K562 (cell line): ENCODE results near the gene ATP9A. TPM values are rescaled to one million over a fixed set of nuclear protein-coding genes. Genes with fewer than 3 reads are reported as not detected.

Experiments used
- ATAC-seq: fragments of 200-7000 bp; cut with Tn5 transposase; 3 replicates; pipeline ENCODE4 v1.9.1; 2020; ENCODE audit warnings: moderate library complexity
- BruUV-seq: library from RNA; stranded (reverse); fragments of 400-500 nt; replicated peaks from 2 replicates; lab custom pipeline; 2021; lab: Mats Ljungman, UMichigan
- CTCF ChIA-PET: fragments of 300-600 bp; formaldehyde crosslinking; extraction: SDS; loops from one replicate; lab custom pipeline; 2021; ENCODE audit warnings: low intra/inter-chr PET ratio; lab: Yijun Ruan, JAX
- POLR2A ChIA-PET: fragments of 300-600, 350-650 bp; sonication (Branson Sonifier 250); formaldehyde crosslinking; extraction: SDS; loops from one replicate; lab custom pipeline; 2021; ENCODE audit warnings: antibody characterized with exemption, inconsistent platforms; lab: Yijun Ruan, JAX
- DNase-seq, 4 experiments: peaks; one replicate each; pipeline versions ENCODE4 v3.0.0 to v3.0.0-alpha.2; 2011 to 2018; ENCODE audit warnings: low spot score in 3 of 4, mixed read lengths in 3 of 4; ENCODE audit errors: extremely low read depth in 1 of 4
- FAIRE-seq: peaks from 2 replicates; lab custom pipeline; 2011; peaks lifted over from hg19 to GRCh38; lab: Jason Lieb, UNC
- H2AFZ ChIP-seq: 2 replicates; pipeline ENCODE4 v1.6.0; 2011; ENCODE audit warnings: low read depth, low read length, control low read depth, inconsistent platforms
- H3K27ac ChIP-seq: fragments of 200-600 bp; 3 replicates; pipeline ENCODE4 v1.8.0; 2011; ENCODE audit warnings: low read depth, mild to moderate bottlenecking, control low read depth, inconsistent platforms, low read length, moderate library complexity, mixed read lengths; ENCODE audit errors: extremely low read depth
- H3K27me3 ChIP-seq, 2 experiments: fragments of 300-600 bp in 1 of 2; 2 replicates in 1 of 2; 3 replicates in 1 of 2; pipeline versions ENCODE4 v1.6.0 to v1.8.0; 2011; ENCODE audit warnings: inconsistent platforms in 2 of 2, low read length in 2 of 2, mild to moderate bottlenecking in 1 of 2, mixed read lengths in 1 of 2, moderate library complexity in 1 of 2; ENCODE audit not compliant: control insufficient read depth in 2 of 2, insufficient read depth in 2 of 2
- H3K36me3 ChIP-seq: fragments of 300-600 bp; 3 replicates; pipeline ENCODE4 v1.8.0; 2011; ENCODE audit warnings: mild to moderate bottlenecking, low read length, inconsistent platforms; ENCODE audit not compliant: control insufficient read depth, insufficient read depth
- H3K4me1 ChIP-seq, 2 experiments: fragments of 200-600 bp in 1 of 2; replicated peaks in 1 of 2; 2 replicates in 1 of 2; 3 replicates in 1 of 2; pipeline versions ENCODE4 v1.5.1 to v1.8.0; 2011; ENCODE audit warnings: inconsistent platforms in 2 of 2, low read length in 2 of 2, mild to moderate bottlenecking in 1 of 2, mixed read lengths in 1 of 2, moderate library complexity in 1 of 2; ENCODE audit not compliant: control insufficient read depth in 2 of 2, insufficient read depth in 2 of 2
- H3K4me2 ChIP-seq: 2 replicates; pipeline ENCODE4 v1.6.1; 2011; ENCODE audit warnings: low read length, control low read depth, inconsistent platforms, mixed read lengths; ENCODE audit not compliant: insufficient read depth
- H3K4me3 ChIP-seq: fragments of 200-600 bp; sonication (generic), shearing (Covaris generic); 2 replicates; pipeline ENCODE4 v1.5.1; 2016; ENCODE audit warnings: control low read depth, inconsistent platforms
- H3K79me2 ChIP-seq: fragments of 200-600 bp; 3 replicates; pipeline ENCODE4 v1.8.0; 2011; ENCODE audit warnings: low read length, inconsistent platforms; ENCODE audit not compliant: control insufficient read depth, insufficient read depth
- H3K9ac ChIP-seq, 2 experiments: 2 replicates each; pipeline versions ENCODE4 v1.6.0 to v1.6.1; 2011; ENCODE audit warnings: low read depth in 2 of 2, low read length in 2 of 2, control low read depth in 1 of 2, inconsistent platforms in 1 of 2, mild to moderate bottlenecking in 1 of 2, mixed read lengths in 1 of 2; ENCODE audit not compliant: insufficient read depth in 1 of 2
- H3K9me1 ChIP-seq: one replicate; pipeline ENCODE4 v1.6.0; 2011; ENCODE audit warnings: inconsistent platforms, mild to moderate bottlenecking, low read length, moderate library complexity; ENCODE audit not compliant: control insufficient read depth, insufficient read depth
- H3K9me3 ChIP-seq: replicated peaks from 2 replicates; pipeline ENCODE4 v1.5.1; 2011; ENCODE audit warnings: low read depth, low read length, inconsistent platforms; ENCODE audit not compliant: control insufficient read depth, insufficient read depth
- H4K20me1 ChIP-seq: replicated peaks from 2 replicates; pipeline ENCODE4 v1.6.1; 2011; ENCODE audit warnings: low read length, inconsistent platforms, mixed read lengths; ENCODE audit not compliant: control insufficient read depth, insufficient read depth
- BCL6 ChIP-seq: fragments of 250-450 bp; sonication (Bioruptor Pico); IDR thresholded peaks from 2 replicates; pipeline ENCODE4 v1.4.0; 2020
- E2F4 ChIP-seq: sonication (generic); formaldehyde crosslinking; IDR thresholded peaks from 2 replicates; pipeline ENCODE4 v1.8.0; 2022; ENCODE audit warnings: mild to moderate bottlenecking, low read depth, missing genetic modification reagents
- ELF2 ChIP-seq: fragments of 250-450 bp; sonication (Bioruptor Pico); IDR thresholded peaks from 2 replicates; pipeline ENCODE4 v1.5.0; 2021; ENCODE audit warnings: mild to moderate bottlenecking
- HDAC8 ChIP-seq: fragments of 450-650 bp; IDR thresholded peaks from 2 replicates; pipeline ENCODE4 v1.6.1; 2016; ENCODE audit warnings: mild to moderate bottlenecking, missing genetic modification characterization, moderate library complexity, missing compliant biosample characterization
- PCBP2 ChIP-seq: fragments of 200-400 bp; formaldehyde crosslinking; IDR thresholded peaks from 2 replicates; pipeline ENCODE4 v1.6.1; 2018; ENCODE audit warnings: low read length, low read depth, mild to moderate bottlenecking, moderate library complexity; ENCODE audit not compliant: poor library complexity, severe bottlenecking
- POLR2B ChIP-seq: fragments of 450-650 bp; IDR thresholded peaks from 2 replicates; pipeline ENCODE4 v1.6.1; 2018; ENCODE audit warnings: low read depth; ENCODE audit not compliant: partially characterized antibody
- RBM17 ChIP-seq: fragments of 200-400 bp; formaldehyde crosslinking; IDR thresholded peaks from 2 replicates; pipeline ENCODE4 v1.6.1; 2017; ENCODE audit warnings: low read depth, mild to moderate bottlenecking, low read length, borderline replicate concordance
- SMARCC2 ChIP-seq: fragments of 450-650 bp; IDR thresholded peaks from 2 replicates; pipeline ENCODE4 v1.6.1; 2017; ENCODE audit warnings: antibody characterized with exemption, moderate library complexity, mild to moderate bottlenecking, low read depth
- STAT5B ChIP-seq: fragments of 250-450 bp; sonication (Bioruptor Pico); IDR thresholded peaks from 2 replicates; pipeline ENCODE4 v1.8.0; 2021; ENCODE audit warnings: mild to moderate bottlenecking, inconsistent platforms
- WGBS: fragments of 100-300 bp; shearing (Covaris generic); methylation state at CpG from one replicate; pipeline ENCODE4 v1.1.6; 2016; ENCODE audit warnings: low coverage, mixed read lengths; ENCODE audit not compliant: insufficient coverage; ENCODE audit errors: missing lambda C conversion rate; 5-methylcytosine and 5-hydroxymethylcytosine counted together
- in situ Hi-C: fragments of 300-500 bp; cut with MboI; formaldehyde crosslinking; loops from 4 replicates; pipeline ENCODE4 v1.15.0; 2018; ENCODE audit warnings: inconsistent platforms, mixed read lengths
- intact Hi-C: fragments of 100-400 bp; cut with micrococcal nuclease; formaldehyde crosslinking; loops from 2 replicates; pipeline ENCODE4 v1.14.2; 2022
- polyA plus RNA-seq, 8 experiments: library from polyadenylated mRNA; depleted of rRNA in 4 of 8; stranded (reverse) in 5 of 8; unstranded in 3 of 8; fragments of >200 nt; fragmentation: Nextera tagmentation in 2 of 8; fragmentation: Illumina TruSeq in 1 of 8; extraction: Ambion mirVana in 2 of 8; extraction: Trizol in 1 of 8; gene quantifications; 2 replicates each; pipeline versions ENCODE4 v1.2.1 to v1.2.3, GENCODE V29; 2011 to 2014; ENCODE audit warnings: inconsistent platforms in 1 of 8, missing spikeins in 1 of 8
- total RNA-seq, 7 experiments: library from RNA; depleted of rRNA in 6 of 7; stranded (reverse); fragments of >200 nt in 6 of 7; fragmentation: Illumina TruSeq in 2 of 7; extraction: Trizol in 2 of 7; gene quantifications; 2 replicates each; pipeline versions ENCODE4 v1.2.1 to v1.2.3, GENCODE V29; 2011 to 2021; ENCODE audit warnings: low replicate concordance in 1 of 7
- TF ChIP-seq, protein P1 (sequence below): sonication (generic); formaldehyde crosslinking; IDR thresholded peaks from 2 replicates; pipeline ENCODE4 v1.8.1; 2023; ENCODE audit warnings: missing genetic modification reagents, mild to moderate bottlenecking, borderline replicate concordance
- TF ChIP-seq, protein P2 (sequence below): fragments of 450-650 bp; IDR thresholded peaks from 2 replicates; pipeline ENCODE4 v1.7.1; 2018; ENCODE audit warnings: mild to moderate bottlenecking, low read depth; ENCODE audit not compliant: partially characterized antibody
- TF ChIP-seq, protein P3 (sequence below): fragments of 450-650 bp; IDR thresholded peaks from 2 replicates; pipeline ENCODE4 v1.7.0; 2016; ENCODE audit warnings: borderline replicate concordance

The ATP9A gene
- total and polyA plus RNA-seq, 9 of the 15 experiments (the other 6 are each of a cell fraction or from before 2014, with no cell fraction given) = 0.18 to 0.62 (median 0.29) TPM

GRCh38 chr20:51784299-51784698 lies 16.1 kb upstream of the ATP9A start:
- no peaks in the 10 kb centered on the region for H4K20me1 ChIP-seq
- in situ Hi-C loops = no loop called here
- no TSS peak for BruUV-seq
- no peaks in the 10 kb centered on the region for H3K79me2 ChIP-seq
- intact Hi-C loops = no loop called here
- under 1% methylated on average over 15 of the region's 15 CpGs for WGBS
- no peaks in the 10 kb centered on the region for H3K9me1 ChIP-seq
- no peaks in the 10 kb centered on the region for H3K4me1 ChIP-seq
- DNase-seq = no peak
- H3K9me3 ChIP-seq = no peaks in the 10 kb centered on the region
- H3K4me3 ChIP-seq = no peak overlapping the region
- ChIA-PET CTCF (no interaction called here), POLR2A (no interaction called here)
- H2AFZ ChIP-seq = no peak overlapping the region
- peaks cover 13 to 35% of the 10 kb centered on the region in 2 experiments; a peak in 4 of 5 replicates for H3K27me3 ChIP-seq
- H3K9ac ChIP-seq = no peak overlapping the region
- FAIRE-seq = no peak
- ATAC-seq = no peak
- no peaks in the 10 kb centered on the region for H3K36me3 ChIP-seq
- H3K4me2 ChIP-seq = no peak overlapping the region
- H3K27ac ChIP-seq = no peak overlapping the region
- TF ChIP-seq BCL6 (CRISPR knock-in tag) = no peak
- no peak for TF ChIP-seq ELF2 (CRISPR knock-in tag)
- no peak for TF ChIP-seq SMARCC2
- no peak for TF ChIP-seq PCBP2
- no peak for TF ChIP-seq STAT5B (CRISPR knock-in tag)
- TF ChIP-seq, protein P1, sequence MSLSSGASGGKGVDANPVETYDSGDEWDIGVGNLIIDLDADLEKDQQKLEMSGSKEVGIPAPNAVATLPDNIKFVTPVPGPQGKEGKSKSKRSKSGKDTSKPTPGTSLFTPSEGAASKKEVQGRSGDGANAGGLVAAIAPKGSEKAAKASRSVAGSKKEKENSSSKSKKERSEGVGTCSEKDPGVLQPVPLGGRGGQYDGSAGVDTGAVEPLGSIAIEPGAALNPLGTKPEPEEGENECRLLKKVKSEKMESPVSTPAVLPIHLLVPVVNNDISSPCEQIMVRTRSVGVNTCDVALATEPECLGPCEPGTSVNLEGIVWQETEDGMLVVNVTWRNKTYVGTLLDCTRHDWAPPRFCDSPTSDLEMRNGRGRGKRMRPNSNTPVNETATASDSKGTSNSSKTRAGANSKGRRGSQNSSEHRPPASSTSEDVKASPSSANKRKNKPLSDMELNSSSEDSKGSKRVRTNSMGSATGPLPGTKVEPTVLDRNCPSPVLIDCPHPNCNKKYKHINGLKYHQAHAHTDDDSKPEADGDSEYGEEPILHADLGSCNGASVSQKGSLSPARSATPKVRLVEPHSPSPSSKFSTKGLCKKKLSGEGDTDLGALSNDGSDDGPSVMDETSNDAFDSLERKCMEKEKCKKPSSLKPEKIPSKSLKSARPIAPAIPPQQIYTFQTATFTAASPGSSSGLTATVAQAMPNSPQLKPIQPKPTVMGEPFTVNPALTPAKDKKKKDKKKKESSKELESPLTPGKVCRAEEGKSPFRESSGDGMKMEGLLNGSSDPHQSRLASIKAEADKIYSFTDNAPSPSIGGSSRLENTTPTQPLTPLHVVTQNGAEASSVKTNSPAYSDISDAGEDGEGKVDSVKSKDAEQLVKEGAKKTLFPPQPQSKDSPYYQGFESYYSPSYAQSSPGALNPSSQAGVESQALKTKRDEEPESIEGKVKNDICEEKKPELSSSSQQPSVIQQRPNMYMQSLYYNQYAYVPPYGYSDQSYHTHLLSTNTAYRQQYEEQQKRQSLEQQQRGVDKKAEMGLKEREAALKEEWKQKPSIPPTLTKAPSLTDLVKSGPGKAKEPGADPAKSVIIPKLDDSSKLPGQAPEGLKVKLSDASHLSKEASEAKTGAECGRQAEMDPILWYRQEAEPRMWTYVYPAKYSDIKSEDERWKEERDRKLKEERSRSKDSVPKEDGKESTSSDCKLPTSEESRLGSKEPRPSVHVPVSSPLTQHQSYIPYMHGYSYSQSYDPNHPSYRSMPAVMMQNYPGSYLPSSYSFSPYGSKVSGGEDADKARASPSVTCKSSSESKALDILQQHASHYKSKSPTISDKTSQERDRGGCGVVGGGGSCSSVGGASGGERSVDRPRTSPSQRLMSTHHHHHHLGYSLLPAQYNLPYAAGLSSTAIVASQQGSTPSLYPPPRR (CRISPR knock-in tag) = no peak
- TF ChIP-seq, protein P2, sequence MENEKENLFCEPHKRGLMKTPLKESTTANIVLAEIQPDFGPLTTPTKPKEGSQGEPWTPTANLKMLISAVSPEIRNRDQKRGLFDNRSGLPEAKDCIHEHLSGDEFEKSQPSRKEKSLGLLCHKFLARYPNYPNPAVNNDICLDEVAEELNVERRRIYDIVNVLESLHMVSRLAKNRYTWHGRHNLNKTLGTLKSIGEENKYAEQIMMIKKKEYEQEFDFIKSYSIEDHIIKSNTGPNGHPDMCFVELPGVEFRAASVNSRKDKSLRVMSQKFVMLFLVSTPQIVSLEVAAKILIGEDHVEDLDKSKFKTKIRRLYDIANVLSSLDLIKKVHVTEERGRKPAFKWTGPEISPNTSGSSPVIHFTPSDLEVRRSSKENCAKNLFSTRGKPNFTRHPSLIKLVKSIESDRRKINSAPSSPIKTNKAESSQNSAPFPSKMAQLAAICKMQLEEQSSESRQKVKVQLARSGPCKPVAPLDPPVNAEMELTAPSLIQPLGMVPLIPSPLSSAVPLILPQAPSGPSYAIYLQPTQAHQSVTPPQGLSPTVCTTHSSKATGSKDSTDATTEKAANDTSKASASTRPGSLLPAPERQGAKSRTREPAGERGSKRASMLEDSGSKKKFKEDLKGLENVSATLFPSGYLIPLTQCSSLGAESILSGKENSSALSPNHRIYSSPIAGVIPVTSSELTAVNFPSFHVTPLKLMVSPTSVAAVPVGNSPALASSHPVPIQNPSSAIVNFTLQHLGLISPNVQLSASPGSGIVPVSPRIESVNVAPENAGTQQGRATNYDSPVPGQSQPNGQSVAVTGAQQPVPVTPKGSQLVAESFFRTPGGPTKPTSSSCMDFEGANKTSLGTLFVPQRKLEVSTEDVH = no peak
- TF ChIP-seq, protein P3, sequence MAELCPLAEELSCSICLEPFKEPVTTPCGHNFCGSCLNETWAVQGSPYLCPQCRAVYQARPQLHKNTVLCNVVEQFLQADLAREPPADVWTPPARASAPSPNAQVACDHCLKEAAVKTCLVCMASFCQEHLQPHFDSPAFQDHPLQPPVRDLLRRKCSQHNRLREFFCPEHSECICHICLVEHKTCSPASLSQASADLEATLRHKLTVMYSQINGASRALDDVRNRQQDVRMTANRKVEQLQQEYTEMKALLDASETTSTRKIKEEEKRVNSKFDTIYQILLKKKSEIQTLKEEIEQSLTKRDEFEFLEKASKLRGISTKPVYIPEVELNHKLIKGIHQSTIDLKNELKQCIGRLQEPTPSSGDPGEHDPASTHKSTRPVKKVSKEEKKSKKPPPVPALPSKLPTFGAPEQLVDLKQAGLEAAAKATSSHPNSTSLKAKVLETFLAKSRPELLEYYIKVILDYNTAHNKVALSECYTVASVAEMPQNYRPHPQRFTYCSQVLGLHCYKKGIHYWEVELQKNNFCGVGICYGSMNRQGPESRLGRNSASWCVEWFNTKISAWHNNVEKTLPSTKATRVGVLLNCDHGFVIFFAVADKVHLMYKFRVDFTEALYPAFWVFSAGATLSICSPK = no peak
- no peak for TF ChIP-seq HDAC8 (tag)
- no peak for TF ChIP-seq E2F4 (CRISPR knock-in tag)
- no peak for TF ChIP-seq POLR2B
- TF ChIP-seq RBM17 = no peak
